ENCODE results near the gene EMC10.

The EMC10 gene

GRCh38 chr19:50478901-50479715, 2.8 kb downstream of the EMC10 start:
- DNase-seq (ENCODE audit: low read depth, low spot score) = no peak

GRCh38 chr19:50479761-50480251, 3.5 kb downstream of the EMC10 start:
- DNase-seq (ENCODE audit: low read depth, low spot score) = no peak

- no peak for DNase-seq (ENCODE audit: low read depth, low spot score)
Measured at GRCh38 chr19:50480281-50481111, 4.2 kb downstream of the EMC10 start.

GRCh38 chr19:50481351-50482149, 5.2 kb downstream of the EMC10 start:
- no peak for DNase-seq (ENCODE audit: low read depth, low spot score)

GRCh38 chr19:50482271-50482855, 6.1 kb downstream of the EMC10 start:
- no peak for DNase-seq (ENCODE audit: low read depth, low spot score)

- no peak for DNase-seq (ENCODE audit: low read depth, low spot score)
Measured at GRCh38 chr19:50482916-50483315, 6.6 kb downstream of the EMC10 start.

- DNase-seq (ENCODE audit: low read depth, low spot score) = no peak
Measured at GRCh38 chr19:50485284-50485955, 9.1 kb downstream of the EMC10 start.

GRCh38 chr19:50486823-50487515, 10.7 kb downstream of the EMC10 start:
- no peak for DNase-seq (ENCODE audit: low read depth, low spot score)

GRCh38 chr19:50488389-50489194, 12.3 kb downstream of the EMC10 start:
- no peak for DNase-seq (ENCODE audit: low read depth, low spot score)

- DNase-seq (ENCODE audit: low read depth, low spot score) = no peak
Measured at GRCh38 chr19:50489461-50490011, 13.2 kb downstream of the EMC10 start.

- no peak for DNase-seq (ENCODE audit: low read depth, low spot score)
Measured at GRCh38 chr19:50490411-50490811, 14.1 kb downstream of the EMC10 start.

GRCh38 chr19:50490991-50491472, 14.7 kb downstream of the EMC10 start:
- no peak for DNase-seq (ENCODE audit: low read depth, low spot score)

GRCh38 chr19:50492303-50493052, 16.2 kb downstream of the EMC10 start:
- DNase-seq (ENCODE audit: low read depth, low spot score) = no peak

GRCh38 chr19:50493171-50493570, 16.9 kb downstream of the EMC10 start:
- DNase-seq (ENCODE audit: low read depth, low spot score) = no peak

- DNase-seq (ENCODE audit: low read depth, low spot score) = no peak
Measured at GRCh38 chr19:50494186-50495019, 18.1 kb downstream of the EMC10 start.

GRCh38 chr19:50495020-50495531, 18.8 kb downstream of the EMC10 start:
- no peak for DNase-seq (ENCODE audit: low read depth, low spot score)

All from smooth muscle cell of the brain vasculature (primary cell).